ENCODE data around the gene KRT16.

DNA sequence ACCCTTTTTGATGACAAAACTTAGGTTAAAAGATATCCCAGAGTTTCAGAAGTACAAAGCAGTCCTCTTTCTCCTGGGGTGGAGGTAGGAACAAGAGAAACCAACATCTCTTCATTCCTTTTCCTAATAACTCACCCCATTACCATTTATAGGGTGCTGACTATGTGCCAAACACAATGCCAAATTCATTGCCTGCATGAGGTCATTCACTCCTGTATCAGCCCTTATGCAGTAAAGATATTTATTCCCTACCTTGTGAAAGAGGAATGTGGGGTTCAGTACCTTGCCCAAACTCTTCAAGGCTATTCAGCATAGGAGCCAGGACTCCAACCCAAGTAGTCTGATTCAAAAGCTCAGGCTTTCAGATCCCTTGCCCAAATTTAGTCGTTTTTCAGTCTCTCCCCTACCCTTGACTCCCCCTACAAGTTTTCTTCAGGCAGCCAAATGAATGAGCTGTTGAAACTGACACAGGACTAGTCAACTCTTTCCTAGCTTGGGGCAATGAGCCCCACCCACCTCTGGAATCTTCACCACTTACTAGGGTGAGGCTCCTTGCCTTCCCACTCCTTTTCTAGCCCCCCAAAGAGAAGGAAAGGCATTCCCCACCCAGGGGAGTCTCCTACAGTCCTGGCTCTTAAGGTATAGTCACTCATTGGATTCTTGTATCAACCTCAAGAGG lies 31.7 kb downstream of the KRT16 start:
- TF ChIP-seq CTCF (IDR thresholded peaks at IDR 0.05; ENCODE audit: insufficient read depth, low read depth, low read length): no peak
- no peak for TF ChIP-seq EZH2 (IDR thresholded peaks at IDR 0.05; ENCODE audit: insufficient read depth, low read length)
